Brain microvascular endothelial cell (primary cell): Measurements from ENCODE around the gene COL27A1.

Source experiments
- DNase-seq: peaks from one replicate; pipeline ENCODE4 v3.0.0-alpha.2; 2020
- H3K27ac ChIP-seq: fragments of 250-450 bp; sonication (Bioruptor Pico); 2 replicates; pipeline ENCODE4 v1.5.1; 2020; ENCODE audit warnings: mild to moderate bottlenecking, moderate library complexity
- H3K27me3 ChIP-seq: fragments of 250-450 bp; sonication (Bioruptor Pico); replicated peaks from 2 replicates; pipeline ENCODE4 v1.5.1; 2020; ENCODE audit warnings: mild to moderate bottlenecking
- H3K36me3 ChIP-seq: fragments of 250-450 bp; sonication (Bioruptor Pico); replicated peaks from 2 replicates; pipeline ENCODE4 v1.5.1; 2020; ENCODE audit warnings: mild to moderate bottlenecking
- H3K4me3 ChIP-seq: 2 replicates; pipeline ENCODE4 v1.5.1; 2011; ENCODE audit warnings: low read depth, mild to moderate bottlenecking, control low read depth, low read length, moderate library complexity
- CTCF ChIP-seq: IDR thresholded peaks from 2 replicates; pipeline ENCODE4 v1.5.1; 2011; ENCODE audit warnings: low read depth, mild to moderate bottlenecking, moderate library complexity, low read length, control low read depth, inconsistent platforms; ENCODE audit errors: missing control alignments
- in situ Hi-C: cut with HindIII; loops from 2 replicates; pipeline ENCODE4 v1.10.0; 2017; ENCODE audit warnings: low sequenced_read_pairs, low pct_ligation_motif_present

The COL27A1 gene

GRCh38 chr9:114272739-114273431 lies 117.5 kb downstream of the COL27A1 start:
- no peaks in the 10 kb centered on the region for H3K36me3 ChIP-seq
- no peak overlapping the region for H3K27ac ChIP-seq
- in situ Hi-C loops = no loop called here
- no peaks in the 10 kb centered on the region for H3K27me3 ChIP-seq
- TF ChIP-seq CTCF = no peak
- no peak overlapping the region for H3K4me3 ChIP-seq
- DNase-seq = no peak

DNA sequence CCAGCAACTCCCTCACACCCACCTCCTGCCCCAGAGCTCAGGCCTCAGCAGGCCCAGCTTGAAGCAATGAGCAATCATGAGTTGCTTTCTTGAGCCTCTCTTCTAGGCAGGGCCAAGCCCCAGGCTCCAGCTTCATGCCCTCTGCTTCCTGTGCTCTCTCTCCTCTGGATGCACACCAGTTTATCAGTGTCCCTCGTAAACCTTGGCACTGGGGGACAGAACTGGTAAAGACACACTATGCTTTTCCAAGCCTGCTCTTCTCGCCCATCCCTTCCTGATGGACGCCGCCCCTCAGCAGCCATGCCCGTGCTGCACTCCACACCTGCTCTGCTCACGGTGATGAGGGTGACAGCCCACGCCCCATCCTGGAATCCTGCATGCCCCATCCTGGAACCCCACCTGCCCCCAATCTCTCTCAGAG lies 118.1 kb downstream of the COL27A1 start:
- no peak for TF ChIP-seq CTCF
- no peak for DNase-seq
- Histone ChIP-seq H3K4me3 (no peak overlapping the region), H3K27me3 (no peaks in the 10 kb centered on the region), H3K36me3 (no peaks in the 10 kb centered on the region), H3K27ac (no peak overlapping the region)
- in situ Hi-C loops = no loop called here

DNA sequence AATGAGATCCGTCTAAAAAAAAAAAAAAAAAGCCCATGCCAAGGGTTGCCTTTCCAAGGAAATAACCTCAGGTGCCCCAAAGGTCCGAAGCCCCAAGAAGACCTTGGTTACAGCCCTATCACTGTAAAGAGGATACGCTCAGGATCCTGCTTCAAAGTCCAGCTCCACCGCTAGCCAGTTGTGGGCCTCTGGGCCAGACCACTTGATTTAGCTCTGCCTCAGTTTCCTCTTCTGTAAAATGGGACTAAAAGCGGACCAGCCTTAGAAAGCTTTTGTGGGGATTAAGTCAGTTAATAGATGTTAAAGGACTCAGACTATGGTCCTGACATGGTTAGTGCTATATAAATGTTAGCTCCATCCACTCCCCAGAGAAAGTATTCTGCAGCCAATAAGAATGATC lies 118.9 kb downstream of the COL27A1 start:
- no peak for DNase-seq
- in situ Hi-C loops = no loop called here
- no peak overlapping the region for H3K4me3 ChIP-seq
- no peak for TF ChIP-seq CTCF
- H3K36me3 ChIP-seq = no peaks in the 10 kb centered on the region
- H3K27me3 ChIP-seq = no peaks in the 10 kb centered on the region
- H3K27ac ChIP-seq = no peak overlapping the region

DNA sequence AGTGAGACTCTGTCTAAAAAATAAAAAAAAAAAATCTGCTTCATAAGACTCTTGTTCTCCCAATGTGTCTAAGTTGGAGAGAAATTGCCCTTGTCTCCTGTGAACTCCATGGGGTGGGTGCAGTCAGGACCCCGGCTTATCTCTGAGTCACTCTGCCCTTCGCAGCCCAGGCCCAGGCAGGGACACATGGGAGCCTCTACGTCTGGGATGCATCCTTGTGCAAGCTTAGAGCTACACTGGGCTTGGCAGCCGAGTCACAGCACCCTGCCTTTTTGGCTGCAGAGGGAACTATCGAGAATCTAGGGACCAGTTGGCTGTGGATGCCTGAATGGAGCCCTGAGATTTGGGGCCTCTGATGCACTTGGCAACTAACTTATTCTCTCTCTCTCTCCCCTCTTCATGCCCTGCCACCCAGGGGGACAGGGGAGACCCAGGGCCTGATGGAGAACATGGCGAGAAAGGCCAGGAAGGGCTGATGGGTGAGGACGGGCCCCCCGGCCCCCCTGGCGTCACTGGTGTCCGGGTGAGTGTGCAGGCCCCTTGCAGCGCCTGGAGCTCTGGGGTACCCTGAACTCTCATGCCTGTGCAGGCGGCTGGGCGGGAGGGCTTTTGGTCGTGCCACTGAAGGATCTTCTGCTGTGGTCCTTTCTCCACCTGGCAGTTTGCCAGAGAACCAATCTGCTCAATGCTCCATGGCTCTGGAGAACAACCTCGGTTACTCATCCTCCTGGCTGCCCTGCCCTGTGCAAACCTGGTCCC lies 120.1 kb downstream of the COL27A1 start:
- H3K27me3 ChIP-seq = no peaks in the 10 kb centered on the region
- in situ Hi-C loops = no loop called here
- no peak for DNase-seq

GRCh38 chr9:114276908-114277821 lies 121.8 kb downstream of the COL27A1 start:
- TF ChIP-seq CTCF = no peak
- Histone ChIP-seq H3K36me3 (no peaks in the 10 kb centered on the region), H3K4me3 (no peak overlapping the region), H3K27ac (peak overlapping the region; percentile 66), H3K27me3 (no peaks in the 10 kb centered on the region)
- in situ Hi-C loops = no loop called here
- peak; percentile 93 for DNase-seq

More for the DNA sequence above, 120.1 kb downstream of the COL27A1 start:
- no peak overlapping the region for H3K4me3 ChIP-seq
- TF ChIP-seq CTCF = no peak
- H3K36me3 ChIP-seq = no peaks in the 10 kb centered on the region
- no peak overlapping the region for H3K27ac ChIP-seq
